GM18505 (cell line): ENCODE data around the gene EMP3.

Experiments used
- ATAC-seq: cut with Tn5 transposase; IDR thresholded peaks from one replicate; pipeline ENCODE4 v1.9.1; 2021; ENCODE audit not compliant: unreplicated experiment
- POLR2A ChIP-seq: IDR thresholded peaks from 4 replicates; pipeline ENCODE4 v1.6.1; 2011; ENCODE audit warnings: borderline replicate concordance; ENCODE audit not compliant: insufficient read depth, insufficient read length; ENCODE audit errors: extremely low read depth

The EMP3 gene

DNA sequence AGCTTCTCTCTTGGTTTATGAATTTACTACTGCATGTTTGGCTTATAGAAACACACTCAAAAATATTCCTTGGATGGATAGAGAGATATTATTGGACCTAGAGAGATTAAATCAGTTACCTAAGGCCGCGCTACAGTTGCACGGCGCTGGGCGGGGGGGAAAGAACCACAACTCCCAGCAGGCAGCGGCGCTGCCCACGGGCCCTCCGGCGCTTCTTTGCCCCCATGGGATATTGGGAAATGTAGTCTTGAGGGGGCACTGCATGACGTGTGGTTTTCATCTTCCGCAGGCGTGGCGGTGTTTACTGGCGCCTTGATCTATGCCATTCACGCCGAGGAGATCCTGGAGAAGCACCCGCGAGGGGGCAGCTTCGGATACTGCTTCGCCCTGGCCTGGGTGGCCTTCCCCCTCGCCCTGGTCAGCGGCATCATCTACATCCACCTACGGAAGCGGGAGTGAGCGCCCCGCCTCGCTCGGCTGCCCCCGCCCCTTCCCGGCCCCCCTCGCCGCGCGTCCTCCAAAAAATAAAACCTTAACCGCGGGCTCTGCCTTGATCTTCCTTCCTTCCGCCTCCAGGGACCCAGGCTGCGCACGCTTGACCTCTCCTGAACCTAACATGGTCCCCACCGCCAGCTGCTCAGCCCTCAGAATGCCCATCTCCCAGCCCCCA is 4.8 kb downstream of the EMP3 start:
- TF ChIP-seq POLR2A = peak; percentile 64
- ATAC-seq = no peak

DNA sequence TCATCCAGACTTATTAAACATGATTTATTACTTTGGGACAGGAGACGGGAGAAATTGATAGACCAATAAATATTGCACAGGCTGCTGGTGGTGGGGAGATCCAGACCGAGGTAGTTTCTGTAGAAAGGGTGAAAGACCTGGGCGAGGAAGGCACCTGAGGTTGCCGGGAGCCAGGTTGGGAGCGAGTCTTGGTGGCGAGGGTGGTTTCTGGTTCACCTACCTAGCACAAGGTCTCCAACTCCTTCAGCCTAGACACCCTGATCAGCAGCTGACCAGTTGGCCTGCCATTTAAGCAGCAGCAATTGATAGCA is 7.0 kb downstream of the EMP3 start:
- ATAC-seq = no peak
- no peak for TF ChIP-seq POLR2A

DNA sequence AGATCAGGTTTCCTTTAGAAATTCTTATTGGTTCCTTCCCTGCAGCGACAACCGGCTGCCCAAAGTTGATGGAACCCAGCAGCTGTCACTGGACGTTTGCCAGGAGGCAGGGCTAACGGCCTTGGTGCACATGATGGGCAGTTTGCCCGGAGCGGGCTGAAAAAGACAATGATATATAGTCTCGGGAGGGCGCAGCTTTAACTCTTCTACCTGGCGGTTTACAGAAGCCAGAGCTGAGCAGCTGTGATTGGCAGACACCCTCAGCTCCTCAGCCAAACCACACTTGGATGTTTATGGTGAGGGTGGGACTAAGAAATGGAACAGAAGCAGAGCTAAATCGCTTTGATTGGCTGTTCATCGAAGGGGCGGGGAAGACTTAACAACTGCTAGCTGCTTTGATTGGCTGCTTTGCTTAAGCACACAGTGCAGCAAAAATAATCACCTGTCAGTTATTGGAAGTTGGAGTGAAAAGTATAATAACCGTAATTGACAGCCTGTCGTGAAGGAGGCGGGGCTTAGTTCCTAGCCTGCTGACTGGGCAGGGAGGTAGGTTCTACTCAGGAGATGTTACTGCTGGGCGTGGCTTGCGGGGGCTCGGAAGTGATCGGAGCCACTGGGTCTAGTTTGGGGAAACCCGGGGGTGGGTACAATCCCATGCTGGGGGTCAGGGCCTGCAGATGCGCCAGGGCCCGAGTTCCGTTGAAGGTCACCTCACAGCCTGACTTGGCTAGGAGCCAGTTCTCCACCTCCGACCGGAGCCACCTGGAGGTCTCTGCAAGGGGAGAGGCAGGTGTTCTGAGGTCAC is 7.5 kb downstream of the EMP3 start:
- peak; percentile 55 for ATAC-seq
- peak; percentile 67 for TF ChIP-seq POLR2A

DNA sequence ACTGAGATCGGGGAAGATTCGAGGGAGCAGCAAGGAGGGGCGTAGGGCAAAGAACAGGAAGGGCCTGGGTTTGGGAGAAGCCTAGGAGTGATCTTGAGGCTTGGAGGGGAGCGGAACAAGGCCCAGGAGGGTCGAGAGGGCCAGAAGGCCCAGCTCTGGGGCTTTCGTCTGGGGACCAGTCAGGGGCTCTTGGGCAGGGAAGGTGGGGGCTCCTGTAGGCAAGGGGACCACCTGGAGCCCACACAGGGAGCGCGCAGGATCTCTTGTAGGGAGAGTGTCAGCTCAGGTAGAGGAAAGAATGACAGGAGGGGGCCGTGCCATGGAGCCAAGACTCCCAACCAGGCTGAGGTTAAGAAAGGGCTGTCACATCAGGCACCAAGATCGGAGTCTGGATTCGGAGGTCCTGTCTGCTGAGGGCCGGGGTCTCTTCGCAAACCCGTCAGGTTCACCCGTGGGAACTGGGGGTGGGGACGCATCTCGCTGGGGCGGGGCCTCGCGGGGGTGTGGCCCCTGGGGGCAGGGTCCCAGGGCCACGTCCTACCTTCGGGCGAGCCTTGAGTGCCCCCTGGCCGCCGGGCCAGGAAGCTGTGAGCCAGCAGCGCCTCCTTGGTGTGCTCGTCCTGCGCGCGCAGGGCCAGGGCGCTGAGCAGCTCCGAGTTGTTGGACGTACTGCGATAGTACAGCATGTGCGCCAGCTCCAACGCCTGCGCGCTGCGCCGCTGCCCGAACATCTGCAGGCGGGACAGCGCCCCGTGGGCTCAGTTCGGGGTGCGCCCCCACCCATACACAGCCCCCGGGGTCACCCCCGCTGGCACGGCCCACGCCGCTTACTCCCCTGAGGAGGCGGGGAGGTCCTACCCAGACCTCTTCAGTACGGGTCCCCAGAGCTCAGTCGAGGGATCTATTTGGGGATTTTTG is 8.4 kb downstream of the EMP3 start:
- peak; percentile 50 for ATAC-seq
- peak; percentile 60 for TF ChIP-seq POLR2A

DNA sequence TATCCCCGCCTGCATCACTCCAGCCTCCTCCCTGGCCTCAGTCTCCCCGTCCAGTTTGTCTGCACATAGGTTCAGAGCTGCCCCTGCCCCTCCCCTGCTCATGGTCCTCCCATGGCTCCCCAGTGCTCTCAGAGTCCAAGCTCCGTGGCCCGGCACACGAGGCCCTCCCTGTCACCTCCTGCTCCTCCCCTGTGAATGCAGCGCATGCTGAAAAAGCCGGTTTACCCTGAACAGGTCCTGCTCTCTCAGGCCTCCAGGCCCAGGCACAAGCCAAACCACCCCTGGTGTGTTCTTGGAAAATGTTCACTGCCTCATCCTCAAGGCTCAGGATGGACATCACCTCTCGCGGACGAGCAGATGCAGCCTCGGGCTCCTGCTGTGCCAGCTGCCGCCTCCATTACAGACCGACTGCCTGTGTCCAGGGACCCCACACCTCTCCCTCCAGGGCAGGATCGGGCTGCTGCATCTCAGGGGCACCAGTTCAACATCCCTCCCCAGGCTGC is 13.0 kb downstream of the EMP3 start:
- no peak for ATAC-seq
- TF ChIP-seq POLR2A = no peak

DNA sequence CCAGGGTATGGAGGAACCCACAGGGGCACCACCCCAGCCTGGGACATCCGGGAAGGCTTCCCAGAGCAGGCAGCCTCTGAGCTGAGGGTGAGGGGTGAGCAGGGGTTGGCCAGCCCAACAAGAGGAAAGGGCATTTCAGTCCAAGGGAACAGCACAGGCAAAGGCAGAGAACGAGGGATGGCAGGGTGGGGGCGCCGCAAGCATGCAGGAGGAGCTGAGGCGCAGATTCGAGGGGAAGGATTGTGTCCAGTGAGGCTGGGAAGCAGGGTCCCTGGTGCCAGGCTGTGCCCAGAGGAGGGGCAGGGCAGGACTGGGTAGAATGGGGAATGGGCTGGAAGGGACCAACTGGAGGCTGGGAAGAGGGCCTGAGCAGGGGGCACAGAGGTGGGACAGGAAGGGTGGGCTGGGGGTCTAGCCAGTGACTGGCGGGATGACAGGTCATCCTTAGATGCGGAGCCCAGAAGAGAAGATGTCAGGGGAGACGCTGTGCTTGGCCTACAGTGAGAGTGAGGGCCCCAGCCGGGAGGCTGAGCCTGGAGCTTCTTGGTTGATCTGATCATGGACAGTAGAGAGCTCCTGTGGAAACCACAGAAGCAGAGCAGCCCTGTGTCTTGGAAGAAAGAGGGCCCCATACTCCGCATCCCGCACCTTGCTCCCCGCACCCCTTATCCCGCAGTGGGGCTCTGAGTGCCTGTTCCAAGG is 13.6 kb downstream of the EMP3 start:
- TF ChIP-seq POLR2A = no peak
- ATAC-seq = no peak

DNA sequence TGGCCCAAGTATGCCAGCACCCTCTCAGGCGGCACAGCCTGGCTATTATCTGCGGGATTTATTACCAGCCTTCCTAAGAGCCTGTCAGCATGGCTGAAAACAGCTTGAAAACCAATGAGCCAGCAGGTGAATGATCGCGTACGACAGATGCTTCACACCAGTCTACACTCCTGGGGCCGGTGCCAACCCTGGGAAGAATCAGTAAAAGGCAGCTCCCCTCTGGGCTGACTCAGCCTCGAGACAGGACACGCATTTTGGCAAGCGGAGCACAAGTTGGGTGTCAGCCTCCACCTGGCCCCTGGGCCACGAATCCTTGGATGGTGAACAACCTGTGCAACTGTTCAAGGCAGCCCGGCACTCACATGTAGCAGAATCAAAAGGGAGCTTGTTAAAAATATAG is 15.6 kb downstream of the EMP3 start:
- ATAC-seq = no peak
- no peak for TF ChIP-seq POLR2A

DNA sequence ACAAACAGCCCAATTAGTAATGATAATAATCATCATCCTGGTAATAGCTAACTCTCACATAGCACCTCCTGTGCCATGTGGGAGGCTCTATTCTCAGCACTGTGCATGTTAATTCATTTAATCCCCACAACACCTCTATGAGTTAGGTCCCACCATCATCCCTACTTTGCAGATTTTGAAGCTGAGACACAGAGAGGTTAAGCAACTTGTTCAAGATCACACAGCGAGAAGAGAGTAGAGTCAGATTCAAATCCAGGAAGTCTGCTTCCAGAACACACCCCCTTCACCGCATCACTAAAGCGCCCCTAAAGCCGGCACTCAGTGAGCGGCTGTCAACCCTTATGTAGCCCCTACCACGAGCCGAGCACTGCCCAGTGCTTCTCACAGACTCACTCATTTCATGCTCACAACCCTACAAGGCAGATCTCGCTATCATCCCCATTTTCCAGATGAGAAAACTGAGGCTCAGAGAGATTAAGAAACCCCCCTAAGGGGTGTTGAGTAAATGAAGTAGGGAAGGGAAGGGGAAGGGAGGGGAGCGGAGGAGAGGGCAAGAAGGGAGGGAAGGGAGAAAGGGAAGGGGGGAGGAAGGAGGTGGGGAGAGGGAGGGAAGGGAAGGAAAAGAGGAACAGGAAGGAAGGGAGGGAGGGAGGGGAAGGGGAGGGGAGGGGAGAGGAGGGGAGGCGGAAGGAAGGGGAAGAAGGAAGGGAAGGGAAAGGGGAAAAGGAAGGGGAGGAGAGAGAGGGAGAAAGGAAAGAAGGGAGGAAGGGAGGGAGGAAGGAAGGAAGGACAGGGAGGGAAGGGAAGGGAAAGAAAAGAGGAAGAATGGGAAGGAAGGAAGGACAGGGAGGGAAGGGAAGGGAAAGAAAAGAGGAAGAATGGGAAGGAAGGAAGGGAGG is 16.4 kb downstream of the EMP3 start:
- TF ChIP-seq POLR2A = no peak
- no peak for ATAC-seq

DNA sequence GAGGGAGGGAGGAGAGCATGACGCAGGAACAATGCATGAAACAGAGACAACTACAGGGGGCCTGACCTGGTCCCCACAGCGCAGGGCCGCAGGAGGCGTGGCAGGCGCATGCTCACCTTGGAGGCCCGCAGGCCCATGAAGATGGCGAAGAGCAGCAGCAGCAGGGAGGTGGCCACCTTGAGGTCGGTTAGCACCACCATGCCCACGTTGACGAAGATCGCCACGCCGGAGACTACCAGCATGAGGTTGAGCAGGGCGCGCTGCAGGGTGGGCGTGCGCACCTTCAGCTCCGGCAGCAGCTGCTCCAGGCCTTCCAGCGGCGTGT is 17.0 kb downstream of the EMP3 start:
- ATAC-seq = no peak
- no peak for TF ChIP-seq POLR2A

DNA sequence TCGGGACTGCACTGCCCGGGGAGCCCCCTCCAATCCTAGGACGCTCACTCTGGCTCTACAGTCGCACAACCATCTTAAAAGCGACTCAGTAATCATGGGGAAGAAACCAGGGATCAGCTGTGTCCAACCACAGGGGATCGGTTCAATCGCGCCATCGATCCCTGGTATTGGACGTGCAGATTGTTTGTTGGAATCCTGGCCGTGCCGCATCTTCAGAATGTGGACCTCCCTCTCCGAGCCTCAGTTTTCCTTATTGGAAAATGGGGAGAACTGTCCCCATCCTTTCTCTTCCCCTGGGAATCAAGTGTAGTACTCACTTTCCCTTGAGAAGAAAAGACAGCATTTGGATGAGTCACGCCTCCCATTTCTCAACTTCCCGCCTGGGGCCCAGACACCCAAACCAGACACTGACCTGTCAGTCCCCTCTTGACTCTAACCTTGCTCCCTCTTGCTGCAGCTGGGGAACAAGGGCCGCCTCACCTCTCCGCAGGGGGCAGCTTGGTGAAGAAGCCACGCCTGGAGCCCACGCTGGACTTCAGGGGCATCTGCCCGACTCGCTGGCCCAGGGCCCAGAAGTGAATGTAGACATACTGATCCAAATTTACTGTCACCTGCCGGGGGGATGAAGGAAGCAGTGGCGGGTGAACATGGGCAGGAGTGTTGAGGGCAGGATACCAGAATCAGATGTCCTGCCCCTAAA is 17.6 kb downstream of the EMP3 start:
- TF ChIP-seq POLR2A = no peak
- no peak for ATAC-seq

DNA sequence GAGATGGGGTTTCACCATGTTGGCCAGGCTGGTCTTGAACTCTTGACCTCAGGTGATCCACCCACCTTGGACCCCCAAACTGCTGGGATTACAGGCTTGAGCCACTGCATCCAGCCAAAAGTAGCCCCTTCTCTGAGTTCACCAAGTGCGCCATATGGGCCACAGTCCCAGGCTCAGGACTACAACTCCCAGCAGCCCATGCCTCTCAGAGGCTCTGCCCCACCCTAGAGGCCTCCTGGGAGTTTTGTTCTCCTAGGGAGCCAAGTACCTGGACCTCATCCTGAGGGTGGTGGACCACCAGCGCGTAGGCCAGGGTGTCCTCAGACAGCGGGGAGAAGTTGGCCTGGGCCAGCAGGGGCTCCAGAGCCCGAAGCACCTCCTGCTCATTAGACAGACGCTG is 19.5 kb downstream of the EMP3 start:
- ATAC-seq = no peak
- no peak for TF ChIP-seq POLR2A
